ENCODE data around the gene PTGFR.

Gene PTGFR

GRCh38 chr1:78474092-78474491 lies 16.7 kb upstream of the PTGFR start:
- TF ChIP-seq TCF12 (IDR thresholded peaks at IDR 0.05; ENCODE audit: low read depth) (no peak), MAX (IDR thresholded peaks at IDR 0.05) (no peak), EP300 (IDR thresholded peaks at IDR 0.05; ENCODE audit: borderline replicate concordance) (no peak), REST (IDR thresholded peaks at IDR 0.05; ENCODE audit: low read depth) (no peak), EGR1 (IDR thresholded peaks at IDR 0.05) (no peak), RAD21 (IDR thresholded peaks at IDR 0.05; ENCODE audit: low read depth) (no peak), CREB1 (IDR thresholded peaks at IDR 0.05; ENCODE audit: low read depth) (no peak), YY1 (IDR thresholded peaks at IDR 0.05; ENCODE audit: low read depth) (no peak), NFIC (IDR thresholded peaks at IDR 0.05) (no peak), TAF1 (IDR thresholded peaks at IDR 0.05; ENCODE audit: low read depth) (no peak)

- TF ChIP-seq ZBTB7A (IDR thresholded peaks at IDR 0.05; ENCODE audit: low read depth) (no peak), YY1 (IDR thresholded peaks at IDR 0.05; ENCODE audit: low read depth) (no peak), EGR1 (IDR thresholded peaks at IDR 0.05) (no peak), USF1 (IDR thresholded peaks at IDR 0.05) (no peak), TEAD4 (IDR thresholded peaks at IDR 0.05) (no peak)
These were observed 14.7 kb upstream of the PTGFR start for GRCh38 chr1:78475888-78476610.

- TF ChIP-seq EP300 (IDR thresholded peaks at IDR 0.05; ENCODE audit: borderline replicate concordance) = no peak
- no peak for TF ChIP-seq ZBTB7A (IDR thresholded peaks at IDR 0.05; ENCODE audit: low read depth)
- no peak for TF ChIP-seq TEAD4 (IDR thresholded peaks at IDR 0.05)
- no peak for TF ChIP-seq YY1 (IDR thresholded peaks at IDR 0.05; ENCODE audit: low read depth)
These were observed 6.9 kb upstream of the PTGFR start for GRCh38 chr1:78483903-78484302.

GRCh38 chr1:78491451-78492071 lies 787 bp downstream of the PTGFR start:
- TF ChIP-seq RAD21 (IDR thresholded peaks at IDR 0.05; ENCODE audit: low read depth) (no peak), EP300 (IDR thresholded peaks at IDR 0.05; ENCODE audit: borderline replicate concordance) (no peak), TCF12 (IDR thresholded peaks at IDR 0.05; ENCODE audit: low read depth) (no peak)

- no peak for TF ChIP-seq ZBTB7A (IDR thresholded peaks at IDR 0.05; ENCODE audit: low read depth)
- no peak for TF ChIP-seq TCF12 (IDR thresholded peaks at IDR 0.05; ENCODE audit: low read depth)
- TF ChIP-seq NFIC (IDR thresholded peaks at IDR 0.05) = no peak
- no peak for TF ChIP-seq REST (IDR thresholded peaks at IDR 0.05; ENCODE audit: low read depth)
These were observed 1.7 kb downstream of the PTGFR start for GRCh38 chr1:78492386-78492950.

GRCh38 chr1:78493451-78493850 lies 2.7 kb downstream of the PTGFR start:
- TF ChIP-seq EP300 (IDR thresholded peaks at IDR 0.05; ENCODE audit: borderline replicate concordance) = no peak
- TF ChIP-seq MAX (IDR thresholded peaks at IDR 0.05) = no peak
- TF ChIP-seq RAD21 (IDR thresholded peaks at IDR 0.05; ENCODE audit: low read depth) = no peak

- TF ChIP-seq NFIC (IDR thresholded peaks at IDR 0.05) (no peak), TEAD4 (IDR thresholded peaks at IDR 0.05) (no peak)
These were observed 6.4 kb downstream of the PTGFR start for GRCh38 chr1:78497201-78497600.

- TF ChIP-seq NFIC (IDR thresholded peaks at IDR 0.05) = no peak
- no peak for TF ChIP-seq YY1 (IDR thresholded peaks at IDR 0.05; ENCODE audit: low read depth)
- TF ChIP-seq USF1 (IDR thresholded peaks at IDR 0.05) = no peak
- TF ChIP-seq CREB1 (IDR thresholded peaks at IDR 0.05; ENCODE audit: low read depth) = no peak
- TF ChIP-seq REST (IDR thresholded peaks at IDR 0.05; ENCODE audit: low read depth) = no peak
These were observed 9.8 kb downstream of the PTGFR start for GRCh38 chr1:78500529-78500928.

Data from Ishikawa (cell line).